Hindlimb muscle (tissue), 1 donor: ENCODE results near the gene NDUFS2. TPM values are rescaled to one million over a fixed set of nuclear protein-coding genes. Genes with fewer than 3 reads are reported as not detected.
"Not testable (repeated sequence)": the region's sequence is repeated elsewhere in the genome, so short reads cannot be mapped to it uniquely, and the experiment has no call there.

Experiments
- DNase-seq: peaks from one replicate; pipeline ENCODE4 v3.0.0-alpha.2; 2013
- polyA plus RNA-seq: library from polyadenylated mRNA; unstranded; fragments of 120-200 nt; gene quantifications from one replicate; pipeline ENCODE4 v1.2.1, GENCODE V29; 2013; ENCODE audit not compliant: insufficient read length

The NDUFS2 gene
- polyA plus RNA-seq, 1 donor: 144 TPM

DNA sequence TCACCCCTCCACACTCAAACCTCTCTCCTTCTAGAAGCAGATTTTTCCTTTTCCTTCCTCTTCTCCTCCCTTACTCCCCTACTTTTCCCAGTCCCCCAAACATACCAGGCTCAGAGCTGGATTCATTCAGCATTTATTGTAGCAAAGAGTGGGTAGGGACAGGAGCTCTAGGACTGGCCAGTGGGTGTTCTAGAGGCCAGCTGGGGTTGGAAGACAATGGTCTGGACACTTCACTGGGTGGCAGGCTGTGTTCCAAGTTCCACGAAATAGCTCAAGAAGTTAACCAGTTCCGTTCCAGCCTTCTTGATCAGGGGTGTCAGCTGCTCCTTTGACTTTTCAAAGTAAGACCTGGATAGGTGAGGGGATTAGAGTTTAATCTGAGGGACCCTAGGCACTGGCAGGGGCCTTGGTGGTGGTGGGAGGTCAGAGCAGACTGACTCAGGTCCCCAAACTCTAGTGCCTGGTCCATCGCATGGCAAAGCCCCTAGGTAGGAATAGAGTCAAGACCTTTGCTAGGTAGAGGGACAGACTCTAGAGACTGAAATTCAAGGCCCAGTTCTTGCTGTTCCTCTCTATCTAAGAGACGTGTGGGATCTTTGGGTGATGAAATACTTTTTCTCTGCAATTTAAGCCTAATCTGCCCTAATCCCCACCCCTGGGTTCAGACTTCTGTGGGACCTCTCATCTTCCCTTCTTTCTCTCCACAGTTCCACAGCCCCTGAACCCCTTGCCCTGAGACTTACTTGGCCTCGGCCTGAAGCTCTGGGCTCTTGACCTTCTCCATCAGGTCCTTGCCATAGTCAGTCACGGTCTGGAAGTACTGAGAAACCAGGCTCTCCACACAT lies 20.2 kb downstream of the NDUFS2 start:
- no peak for DNase-seq

DNA sequence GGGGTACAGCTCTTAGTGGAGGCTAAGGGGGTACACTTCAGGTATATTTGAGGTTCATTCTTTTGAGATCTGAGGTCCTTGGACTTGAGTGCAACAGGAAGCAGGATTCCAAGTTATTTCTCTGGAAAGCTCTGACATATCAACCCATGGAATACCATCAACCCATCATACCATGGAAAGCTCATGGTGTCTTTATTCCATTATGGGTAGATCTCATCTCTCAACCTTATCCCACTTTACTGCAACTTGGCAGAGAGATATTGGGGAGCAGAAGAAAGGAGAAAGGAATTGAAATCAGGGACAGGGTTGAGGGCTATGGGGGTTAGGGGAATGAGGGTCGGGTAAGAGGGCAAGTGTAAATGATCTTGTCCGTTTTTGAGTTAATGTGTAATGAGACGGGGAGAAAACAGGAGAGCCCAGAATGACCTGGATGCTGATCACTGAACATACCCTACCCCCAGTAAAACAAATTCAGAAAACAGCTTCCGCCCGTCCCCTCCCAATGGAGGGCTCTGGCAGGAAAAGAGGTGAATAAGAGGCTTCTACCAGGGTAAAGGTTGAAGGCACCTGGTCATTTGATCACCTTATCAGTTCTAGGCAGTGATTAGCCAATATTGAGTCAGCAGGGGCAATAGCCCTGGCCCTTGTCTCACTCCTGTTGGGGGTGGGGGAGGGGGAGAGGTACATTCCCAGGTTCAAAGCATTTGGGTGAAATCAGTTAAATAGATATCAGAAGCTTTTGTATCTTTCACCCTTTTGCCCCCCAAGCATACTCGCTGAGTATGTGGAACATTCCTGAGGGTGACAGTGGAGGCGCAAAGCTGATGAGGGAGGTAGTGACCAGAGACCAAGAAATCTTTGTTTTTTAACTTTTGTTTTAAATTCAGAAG lies 21.9 kb downstream of the NDUFS2 start:
- no peak for DNase-seq

GRCh38 chr1:161224695-161225087 lies 22.5 kb downstream of the NDUFS2 start:
- DNase-seq: not testable (repeated sequence)

DNA sequence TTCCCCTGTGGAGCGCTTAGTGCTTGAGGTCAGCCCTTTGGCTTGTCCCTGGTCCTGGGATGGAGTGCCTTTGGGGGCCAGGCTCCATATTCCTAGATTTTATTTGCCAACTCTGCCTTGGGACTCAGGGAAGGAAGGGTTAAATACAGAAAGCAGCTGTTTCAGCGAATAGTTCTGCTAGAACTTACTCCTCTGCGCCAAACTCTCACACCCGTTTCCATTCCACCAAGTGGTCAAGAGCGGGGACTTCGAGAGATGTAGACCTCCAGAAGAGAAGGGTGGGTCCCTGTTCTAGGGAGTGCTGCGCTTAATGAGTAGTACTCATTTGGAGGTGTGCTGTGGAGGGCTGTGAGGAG lies 23.0 kb downstream of the NDUFS2 start:
- no peak for DNase-seq

- peak; percentile 93 for DNase-seq
Observed at GRCh38 chr1:161225534-161226319, 23.6 kb downstream of the NDUFS2 start, which contains the start of gene TOMM40L. Gene TOMM40L, plus strand, starts transcription at chr1:161226060. Its CDS starts 430 bp downstream, at chr1:161226490.

- DNase-seq: no peak
Observed at GRCh38 chr1:161226320-161226711, 24.1 kb downstream of the NDUFS2 start.

DNA sequence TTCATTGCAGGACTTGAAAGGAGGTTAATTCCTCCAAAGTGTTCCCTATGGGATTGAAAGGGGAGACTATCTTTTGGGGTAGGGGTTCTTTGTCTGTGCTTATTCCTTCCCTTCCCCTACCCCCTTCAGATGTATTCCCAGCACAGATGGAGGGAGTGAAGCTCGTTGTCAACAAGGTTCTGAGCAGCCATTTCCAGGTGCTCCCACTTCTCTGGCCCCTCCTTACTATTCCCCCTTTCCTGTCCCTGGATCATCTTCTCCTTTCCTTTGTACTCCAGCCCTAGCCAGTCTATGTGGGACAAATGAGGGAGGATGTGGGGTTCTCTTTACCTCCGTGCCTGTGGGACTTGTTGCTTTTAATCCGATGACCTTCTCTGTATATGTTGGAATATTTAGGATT lies 24.6 kb downstream of the NDUFS2 start:
- DNase-seq: no peak

- DNase-seq: peak; percentile 65
Observed at GRCh38 chr1:161227196-161227871, 25.2 kb downstream of the NDUFS2 start.

- DNase-seq: no peak
Observed at GRCh38 chr1:161228032-161228431, 25.9 kb downstream of the NDUFS2 start.

DNA sequence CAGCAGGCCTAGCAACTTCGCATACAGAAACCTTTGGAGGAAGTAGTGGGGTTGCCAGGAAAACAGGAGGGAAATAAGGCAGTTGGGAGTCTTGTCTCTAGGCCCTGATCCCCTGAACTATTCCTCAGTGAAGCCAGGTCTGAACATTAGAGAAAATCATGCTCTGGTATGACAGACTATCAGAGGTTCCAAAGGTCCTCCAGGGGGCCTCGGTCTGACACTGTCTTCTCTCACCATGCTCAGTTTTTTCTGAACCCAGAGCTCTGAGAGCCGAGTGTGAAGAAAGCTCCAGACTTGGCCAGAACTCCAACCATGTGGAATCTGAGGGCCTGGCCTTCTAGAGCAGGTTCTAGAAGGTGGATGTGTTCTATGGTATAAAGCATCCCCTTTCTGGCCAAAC lies 27.7 kb downstream of the NDUFS2 start:
- DNase-seq: no peak

DNA sequence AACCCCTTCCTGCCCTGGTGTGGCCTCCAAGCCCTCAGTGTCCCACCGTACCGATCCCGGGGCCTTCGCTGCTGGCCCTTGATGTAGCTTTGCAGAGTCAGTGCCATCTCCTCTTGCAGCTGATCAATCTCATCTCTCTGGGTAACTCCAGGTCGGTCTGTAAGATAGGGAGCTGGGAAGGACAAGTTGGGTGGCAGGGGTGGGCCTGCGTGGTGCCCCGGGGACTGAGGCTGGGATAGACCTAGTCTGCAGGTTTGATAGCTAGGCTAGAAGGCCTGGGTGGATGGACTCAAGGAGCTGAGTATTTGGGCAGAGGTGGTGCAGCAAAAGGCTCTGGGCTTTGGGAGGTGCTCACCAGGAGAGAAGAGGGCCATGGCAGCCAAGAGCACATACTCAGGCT lies 28.6 kb downstream of the NDUFS2 start:
- no peak for DNase-seq

- DNase-seq: no peak
Observed at GRCh38 chr1:161233102-161233501, 30.9 kb downstream of the NDUFS2 start.

GRCh38 chr1:161235957-161236775 lies 34.0 kb downstream of the NDUFS2 start:
- no peak for DNase-seq

DNA sequence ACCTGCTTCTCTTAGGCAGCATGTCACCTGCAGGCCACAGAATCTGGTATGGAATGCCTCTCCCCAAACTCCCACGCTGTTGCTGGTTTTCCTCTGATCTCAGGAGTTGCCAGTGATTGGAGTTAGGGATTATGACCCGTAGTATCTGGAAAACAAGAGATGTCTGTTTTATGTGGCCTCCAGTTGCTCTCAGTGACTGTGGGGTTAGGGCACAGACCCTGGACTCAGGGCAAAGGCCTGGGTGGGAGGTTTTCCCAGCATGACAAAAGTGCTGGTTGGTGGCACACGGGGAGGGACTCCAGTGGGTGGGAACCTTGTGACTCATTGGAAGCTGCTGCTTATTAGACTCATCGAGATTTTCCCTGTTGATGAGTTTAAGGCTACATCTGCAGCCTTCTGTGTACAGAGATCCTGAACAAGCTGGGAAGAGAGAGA lies 35.9 kb downstream of the NDUFS2 start, which contains the start of gene NR1I3:
TSS of gene NR1I3 (minus strand) at position 165 of the 435 bp plus-strand sequence. CDS start 1,638 bp downstream, outside the sequence.
- DNase-seq: no peak

- DNase-seq: no peak
Observed at GRCh38 chr1:161241682-161242081, 39.5 kb downstream of the NDUFS2 start.

- DNase-seq: no peak
Observed at GRCh38 chr1:161242313-161242712, 40.1 kb downstream of the NDUFS2 start.

DNA sequence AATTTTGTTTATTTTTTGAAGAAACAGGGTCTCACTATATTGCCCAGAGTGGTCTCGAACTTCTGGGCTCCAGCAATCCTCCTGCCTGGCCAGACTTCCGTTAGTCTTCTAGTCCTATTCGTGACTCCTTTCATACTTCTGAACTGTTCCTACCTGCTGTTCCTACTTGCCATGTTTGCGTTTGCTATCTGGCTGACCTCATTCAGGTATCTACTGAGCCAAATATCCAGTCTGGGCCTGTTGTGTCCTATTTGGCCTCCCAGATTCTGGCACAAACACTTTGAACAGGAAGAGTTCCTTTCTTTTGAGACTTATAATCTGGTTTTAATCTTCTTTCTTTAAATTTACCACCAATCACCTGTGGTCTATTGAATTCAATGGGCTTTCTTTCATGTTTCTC lies 42.7 kb downstream of the NDUFS2 start:
- DNase-seq: no peak

DNA sequence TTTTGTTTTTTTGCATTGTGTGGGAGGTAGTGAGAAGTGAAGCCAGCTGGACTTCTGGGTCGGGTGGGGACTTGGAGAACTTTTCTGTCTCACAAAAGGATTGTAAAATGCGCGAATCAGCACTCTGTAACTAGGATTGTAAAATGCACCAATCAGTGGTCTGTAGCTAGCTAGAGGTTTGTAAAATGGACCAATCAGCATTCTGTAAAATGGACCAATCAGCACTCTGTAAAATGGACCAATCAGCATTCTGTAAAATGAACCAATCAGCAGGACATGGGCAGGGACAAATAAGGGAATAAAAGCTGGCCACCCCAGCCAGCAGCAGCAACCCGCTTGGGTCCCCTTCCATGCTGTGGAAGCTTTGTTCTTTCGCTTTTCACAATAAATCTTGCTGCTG lies 47.9 kb downstream of the NDUFS2 start:
- DNase-seq: not testable (repeated sequence)

DNA sequence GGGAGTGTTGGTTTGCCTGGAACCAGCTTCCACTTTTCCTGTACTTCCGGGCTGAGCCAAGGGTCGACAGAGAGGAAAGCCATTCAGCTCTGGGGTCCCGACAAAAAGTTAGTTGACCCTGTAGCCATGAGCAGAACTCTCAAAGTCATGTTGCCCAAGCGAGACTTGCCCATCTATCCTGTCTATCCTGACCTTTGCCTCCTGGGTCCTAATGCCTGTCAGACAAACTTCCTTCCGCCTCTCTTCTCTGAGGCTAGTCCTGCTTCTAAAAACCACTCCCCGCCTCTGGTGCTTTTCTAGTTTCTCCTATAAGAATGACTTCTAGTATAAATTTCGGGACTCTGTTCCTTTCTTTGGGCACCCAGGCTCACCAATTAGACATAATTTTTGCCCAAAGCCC lies 48.7 kb downstream of the NDUFS2 start:
- DNase-seq: no peak

DNA sequence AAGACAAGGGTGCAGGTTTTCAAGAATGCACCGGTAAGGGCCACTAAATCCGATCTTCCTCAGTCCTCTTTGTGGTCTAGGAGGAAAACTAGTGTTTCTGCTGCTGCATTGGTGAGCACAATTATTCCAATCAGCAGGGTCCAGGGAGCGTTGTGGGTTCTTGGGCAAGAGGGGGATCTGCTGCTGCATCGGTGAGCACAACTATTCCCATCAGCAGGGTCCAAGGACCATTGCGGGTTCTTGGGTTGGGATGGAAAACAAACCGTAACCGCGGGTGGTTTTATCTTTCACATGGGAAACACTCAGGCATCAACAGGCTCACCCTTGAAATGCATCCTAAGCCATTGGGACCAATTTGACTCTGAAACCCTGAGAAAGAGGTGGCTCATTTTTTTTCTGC lies 49.4 kb downstream of the NDUFS2 start:
- DNase-seq: no peak

DNA sequence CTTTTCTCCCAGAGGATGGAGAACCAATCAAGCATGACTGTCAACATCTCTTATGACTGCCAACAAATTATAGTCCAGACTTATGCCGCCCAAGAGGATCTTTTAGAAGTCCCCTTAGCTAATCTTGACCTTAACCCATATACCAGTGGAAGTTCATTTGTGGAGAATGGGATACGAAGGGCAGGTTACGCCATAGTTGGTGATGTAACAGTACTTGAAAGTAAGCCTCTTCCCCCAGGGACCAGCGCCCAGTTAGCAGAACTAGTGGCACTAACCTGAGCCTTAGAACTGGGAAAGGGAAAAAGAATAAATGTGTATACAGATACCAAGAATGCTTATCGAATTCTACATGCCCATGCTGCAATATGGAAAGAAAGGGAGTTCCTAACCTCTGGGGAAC lies 53.1 kb downstream of the NDUFS2 start:
- DNase-seq: not testable (repeated sequence)
